GM19035 (cell line): ENCODE results near the gene RUNX1.

ENCODE experiments used
- ATAC-seq: cut with Tn5 transposase; IDR thresholded peaks from one replicate; pipeline ENCODE4 v1.9.1; 2021; ENCODE audit not compliant: unreplicated experiment

RUNX1 gene

GRCh38 chr21:35062016-35062415 lies 12.9 kb upstream of the RUNX1 start:
- ATAC-seq = no peak

GRCh38 chr21:35059742-35060141 lies 10.6 kb upstream of the RUNX1 start:
- no peak for ATAC-seq

- ATAC-seq = no peak
Observed at GRCh38 chr21:35058058-35058457, 9.0 kb upstream of the RUNX1 start.

- ATAC-seq = no peak
Observed at GRCh38 chr21:35057428-35057827, 8.3 kb upstream of the RUNX1 start.

GRCh38 chr21:35053356-35054096 lies 4.4 kb upstream of the RUNX1 start:
- no peak for ATAC-seq

- no peak for ATAC-seq
Observed at GRCh38 chr21:35052801-35053200, 3.7 kb upstream of the RUNX1 start.

GRCh38 chr21:35051287-35051818 lies 2.3 kb upstream of the RUNX1 start:
- no peak for ATAC-seq

GRCh38 chr21:35050348-35051286 lies 1.5 kb upstream of the RUNX1 start:
- no peak for ATAC-seq

- no peak for ATAC-seq
Observed at GRCh38 chr21:35048183-35048601, 910 bp downstream of the RUNX1 start.

GRCh38 chr21:35046880-35047229 lies 2.2 kb downstream of the RUNX1 start:
- ATAC-seq = no peak

- ATAC-seq = no peak
Observed at GRCh38 chr21:35046263-35046624, 2.9 kb downstream of the RUNX1 start.

GRCh38 chr21:35045542-35046262 lies 3.4 kb downstream of the RUNX1 start:
- ATAC-seq = no peak

- ATAC-seq = no peak
Observed at GRCh38 chr21:35044770-35045541, 4.1 kb downstream of the RUNX1 start.

- no peak for ATAC-seq
Observed at GRCh38 chr21:35044128-35044527, 5.0 kb downstream of the RUNX1 start.

GRCh38 chr21:35043549-35043948 lies 5.6 kb downstream of the RUNX1 start:
- ATAC-seq = no peak

- ATAC-seq = no peak
Observed at GRCh38 chr21:35042836-35043235, 6.3 kb downstream of the RUNX1 start.

- ATAC-seq = no peak
Observed at GRCh38 chr21:35041881-35042280, 7.2 kb downstream of the RUNX1 start.

- no peak for ATAC-seq
Observed at GRCh38 chr21:35041122-35041521, 8.0 kb downstream of the RUNX1 start.

- ATAC-seq = no peak
Observed at GRCh38 chr21:35039595-35040289, 9.4 kb downstream of the RUNX1 start.

- no peak for ATAC-seq
Observed at GRCh38 chr21:35038772-35039319, 10.3 kb downstream of the RUNX1 start.
